ENCODE results near the gene ALDOC.

- TF ChIP-seq CTCF (IDR thresholded peaks at IDR 0.05 in 4 of 5, conservative IDR thresholded peaks at IDR 0.05 in 1 of 5) (no peak), POLR2A (IDR thresholded peaks at IDR 0.05) (peak; percentile 17 to 24)
Measured at GRCh38 chr17:28552176-28552999, 24.3 kb downstream of the ALDOC start, which contains the start of gene UNC119.
